Esophagus squamous epithelium (tissue), 4 donors: ENCODE data around the gene NNT.
"Not testable (repeated sequence)": the region's sequence is repeated elsewhere in the genome, so short reads cannot be mapped to it uniquely, and the experiment has no call there.

ENCODE experiments used
- CTCF ChIP-seq, 6 experiments: fragments of 450-650 bp in 4 of 6; fragments of 200-600 bp in 2 of 6; sonication (generic) in 2 of 6; IDR thresholded peaks; one replicate each; pipeline ENCODE4 v1.5.1; 2016 to 2019; ENCODE audit warnings: antibody characterized with exemption in 6 of 6, mild to moderate bottlenecking in 4 of 6, moderate library complexity in 4 of 6
- POLR2A ChIP-seq, 4 donors: fragments of 450-650 bp; IDR thresholded peaks; one replicate each; pipeline ENCODE4 v1.6.1; 2017; ENCODE audit warnings: antibody characterized with exemption in 4 of 4, mild to moderate bottlenecking in 4 of 4, moderate library complexity in 3 of 4

- not testable (repeated sequence) for TF ChIP-seq POLR2A, CTCF (IDR thresholded peaks at IDR 0.05)
Observed at GRCh38 chr5:43706576-43706975, 103.6 kb downstream of the NNT start.
